ENCODE measurements around the gene DGKI. TPM values are rescaled to one million over a fixed set of nuclear protein-coding genes. Genes with fewer than 3 reads are reported as not detected.

DGKI gene
- total and polyA plus RNA-seq, 2 of the 13 experiments (the other 11 are each of a cell fraction or from before 2014, with no cell fraction given) = 0.09 to 0.17 TPM

DNA sequence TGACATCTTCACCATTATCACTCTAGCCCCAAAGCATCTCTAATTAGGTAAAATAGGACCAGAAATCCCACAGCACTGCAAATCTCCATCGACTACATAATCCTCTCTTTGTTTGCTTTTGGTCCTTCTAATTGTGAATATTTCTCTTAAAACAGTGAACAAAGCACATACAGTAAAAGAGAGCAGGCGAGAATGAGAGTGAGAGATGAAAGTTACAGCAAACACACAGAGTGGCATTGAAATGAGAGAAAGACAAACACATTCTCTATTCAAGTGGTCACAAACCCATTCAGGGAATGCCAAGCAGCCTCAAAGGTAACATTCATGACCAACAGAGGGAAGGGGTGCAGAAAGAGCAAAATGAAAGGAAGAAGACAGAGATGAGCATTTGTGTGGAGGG, 393.4 kb downstream of the DGKI start:
- no TSS peak for BruUV-seq (replicated peaks)
- no peaks in the 10 kb centered on the region for H3K27me3 ChIP-seq (ENCODE audit: control insufficient read depth in 1 of 2, insufficient read depth in 2 of 2, low read length in 2 of 2)
- no peaks in the 10 kb centered on the region for H3K4me1 ChIP-seq (ENCODE audit: insufficient read depth, low read length)
- H3K79me2 ChIP-seq (ENCODE audit: insufficient read depth, low read length) = no peaks in the 10 kb centered on the region
- no peak overlapping the region for H2AFZ ChIP-seq (ENCODE audit: low read length)
- no peak for DNase-seq (ENCODE audit: low spot score)
- no peak overlapping the region for H3K4me3 ChIP-seq (replicated peaks in 1 of 3; ENCODE audit: insufficient read depth in 1 of 3, low read depth in 2 of 3, low read length in 3 of 3)
- H3K36me3 ChIP-seq (replicated peaks in 1 of 2; ENCODE audit: control insufficient read depth in 1 of 2, insufficient read depth in 2 of 2, low read length in 2 of 2) = no peaks in the 10 kb centered on the region
- no peak overlapping the region for H3K9ac ChIP-seq (ENCODE audit: insufficient read depth, low read depth, low read length)
- FAIRE-seq = no peak
- in situ Hi-C loops (cut with HindIII; ENCODE audit: extremely low pct_ligation_motif_present, low pct_unique_long_range_greater_than_20kb) (loop anchor here (10.0 kb wide), 1 partner anchor 289 kb away; no protein-coding TSS in a partner anchor), intact Hi-C loops (cut with micrococcal nuclease; ENCODE audit: unreplicated experiment) (loop anchor here (10.0 kb wide), 1 partner anchor 1059 kb away; no protein-coding TSS in a partner anchor)
- no peak for ATAC-seq
- H3K27ac ChIP-seq (ENCODE audit: extremely low read length, insufficient read depth, low read length) = no peak overlapping the region
- 0% methylated on average over 2 of the region's 2 CpGs for WGBS (ENCODE audit: low lambda C conversion rate)
- no peaks in the 10 kb centered on the region for H4K20me1 ChIP-seq (ENCODE audit: insufficient read depth, low read length)
- CTCF ChIA-PET (ENCODE audit: low intra/inter-chr PET ratio, low total read pairs) = interaction anchor here (1.3 kb wide), 1 partner anchor 284 kb away, joined by 6 read pairs; no protein-coding TSS in a partner anchor
- no peaks in the 10 kb centered on the region for H3K9me3 ChIP-seq (ENCODE audit: low read length)
- no peak for TF ChIP-seq ZNF75D (CRISPR knock-in tag; IDR thresholded peaks at IDR 0.05; ENCODE audit: borderline replicate concordance)
- TF ChIP-seq HNRNPH1 (optimal IDR thresholded peaks at IDR 0.05; ENCODE audit: low read depth, low read length) = no peak
- no peak for TF ChIP-seq ZNF724P (CRISPR knock-in tag; IDR thresholded peaks at IDR 0.05; ENCODE audit: borderline replicate concordance)
- TF ChIP-seq FOXP1 (IDR thresholded peaks at IDR 0.05) = no peak
- TF ChIP-seq FOXP1 (CRISPR knock-in tag; IDR thresholded peaks at IDR 0.05) = no peak
- TF ChIP-seq, protein P1, sequence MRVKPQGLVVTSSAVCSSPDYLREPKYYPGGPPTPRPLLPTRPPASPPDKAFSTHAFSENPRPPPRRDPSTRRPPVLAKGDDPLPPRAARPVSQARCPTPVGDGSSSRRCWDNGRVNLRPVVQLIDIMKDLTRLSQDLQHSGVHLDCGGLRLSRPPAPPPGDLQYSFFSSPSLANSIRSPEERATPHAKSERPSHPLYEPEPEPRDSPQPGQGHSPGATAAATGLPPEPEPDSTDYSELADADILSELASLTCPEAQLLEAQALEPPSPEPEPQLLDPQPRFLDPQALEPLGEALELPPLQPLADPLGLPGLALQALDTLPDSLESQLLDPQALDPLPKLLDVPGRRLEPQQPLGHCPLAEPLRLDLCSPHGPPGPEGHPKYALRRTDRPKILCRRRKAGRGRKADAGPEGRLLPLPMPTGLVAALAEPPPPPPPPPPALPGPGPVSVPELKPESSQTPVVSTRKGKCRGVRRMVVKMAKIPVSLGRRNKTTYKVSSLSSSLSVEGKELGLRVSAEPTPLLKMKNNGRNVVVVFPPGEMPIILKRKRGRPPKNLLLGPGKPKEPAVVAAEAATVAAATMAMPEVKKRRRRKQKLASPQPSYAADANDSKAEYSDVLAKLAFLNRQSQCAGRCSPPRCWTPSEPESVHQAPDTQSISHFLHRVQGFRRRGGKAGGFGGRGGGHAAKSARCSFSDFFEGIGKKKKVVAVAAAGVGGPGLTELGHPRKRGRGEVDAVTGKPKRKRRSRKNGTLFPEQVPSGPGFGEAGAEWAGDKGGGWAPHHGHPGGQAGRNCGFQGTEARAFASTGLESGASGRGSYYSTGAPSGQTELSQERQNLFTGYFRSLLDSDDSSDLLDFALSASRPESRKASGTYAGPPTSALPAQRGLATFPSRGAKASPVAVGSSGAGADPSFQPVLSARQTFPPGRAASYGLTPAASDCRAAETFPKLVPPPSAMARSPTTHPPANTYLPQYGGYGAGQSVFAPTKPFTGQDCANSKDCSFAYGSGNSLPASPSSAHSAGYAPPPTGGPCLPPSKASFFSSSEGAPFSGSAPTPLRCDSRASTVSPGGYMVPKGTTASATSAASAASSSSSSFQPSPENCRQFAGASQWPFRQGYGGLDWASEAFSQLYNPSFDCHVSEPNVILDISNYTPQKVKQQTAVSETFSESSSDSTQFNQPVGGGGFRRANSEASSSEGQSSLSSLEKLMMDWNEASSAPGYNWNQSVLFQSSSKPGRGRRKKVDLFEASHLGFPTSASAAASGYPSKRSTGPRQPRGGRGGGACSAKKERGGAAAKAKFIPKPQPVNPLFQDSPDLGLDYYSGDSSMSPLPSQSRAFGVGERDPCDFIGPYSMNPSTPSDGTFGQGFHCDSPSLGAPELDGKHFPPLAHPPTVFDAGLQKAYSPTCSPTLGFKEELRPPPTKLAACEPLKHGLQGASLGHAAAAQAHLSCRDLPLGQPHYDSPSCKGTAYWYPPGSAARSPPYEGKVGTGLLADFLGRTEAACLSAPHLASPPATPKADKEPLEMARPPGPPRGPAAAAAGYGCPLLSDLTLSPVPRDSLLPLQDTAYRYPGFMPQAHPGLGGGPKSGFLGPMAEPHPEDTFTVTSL (CRISPR knock-in tag; IDR thresholded peaks at IDR 0.05; ENCODE audit: borderline replicate concordance) = no peak
- no peak for TF ChIP-seq SMARCC2 (IDR thresholded peaks at IDR 0.05)
- TF ChIP-seq TRIM24 (CRISPR knock-in tag; IDR thresholded peaks at IDR 0.05) = no peak
- no peak for TF ChIP-seq MTA3 (CRISPR knock-in tag; IDR thresholded peaks at IDR 0.05)
- TF ChIP-seq, protein P2, sequence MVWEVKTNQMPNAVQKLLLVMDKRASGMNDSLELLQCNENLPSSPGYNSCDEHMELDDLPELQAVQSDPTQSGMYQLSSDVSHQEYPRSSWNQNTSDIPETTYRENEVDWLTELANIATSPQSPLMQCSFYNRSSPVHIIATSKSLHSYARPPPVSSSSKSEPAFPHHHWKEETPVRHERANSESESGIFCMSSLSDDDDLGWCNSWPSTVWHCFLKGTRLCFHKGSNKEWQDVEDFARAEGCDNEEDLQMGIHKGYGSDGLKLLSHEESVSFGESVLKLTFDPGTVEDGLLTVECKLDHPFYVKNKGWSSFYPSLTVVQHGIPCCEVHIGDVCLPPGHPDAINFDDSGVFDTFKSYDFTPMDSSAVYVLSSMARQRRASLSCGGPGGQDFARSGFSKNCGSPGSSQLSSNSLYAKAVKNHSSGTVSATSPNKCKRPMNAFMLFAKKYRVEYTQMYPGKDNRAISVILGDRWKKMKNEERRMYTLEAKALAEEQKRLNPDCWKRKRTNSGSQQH (CRISPR knock-in tag; IDR thresholded peaks at IDR 0.05; ENCODE audit: low read depth) = no peak
- no peak for TF ChIP-seq DMAP1 (CRISPR knock-in tag; IDR thresholded peaks at IDR 0.05)
- TF ChIP-seq, protein P3, sequence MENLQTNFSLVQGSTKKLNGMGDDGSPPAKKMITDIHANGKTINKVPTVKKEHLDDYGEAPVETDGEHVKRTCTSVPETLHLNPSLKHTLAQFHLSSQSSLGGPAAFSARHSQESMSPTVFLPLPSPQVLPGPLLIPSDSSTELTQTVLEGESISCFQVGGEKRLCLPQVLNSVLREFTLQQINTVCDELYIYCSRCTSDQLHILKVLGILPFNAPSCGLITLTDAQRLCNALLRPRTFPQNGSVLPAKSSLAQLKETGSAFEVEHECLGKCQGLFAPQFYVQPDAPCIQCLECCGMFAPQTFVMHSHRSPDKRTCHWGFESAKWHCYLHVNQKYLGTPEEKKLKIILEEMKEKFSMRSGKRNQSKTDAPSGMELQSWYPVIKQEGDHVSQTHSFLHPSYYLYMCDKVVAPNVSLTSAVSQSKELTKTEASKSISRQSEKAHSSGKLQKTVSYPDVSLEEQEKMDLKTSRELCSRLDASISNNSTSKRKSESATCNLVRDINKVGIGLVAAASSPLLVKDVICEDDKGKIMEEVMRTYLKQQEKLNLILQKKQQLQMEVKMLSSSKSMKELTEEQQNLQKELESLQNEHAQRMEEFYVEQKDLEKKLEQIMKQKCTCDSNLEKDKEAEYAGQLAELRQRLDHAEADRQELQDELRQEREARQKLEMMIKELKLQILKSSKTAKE (CRISPR knock-in tag; IDR thresholded peaks at IDR 0.05; ENCODE audit: borderline replicate concordance) = no peak
- POLR2A ChIA-PET = no interaction called here
- H3K4me2 ChIP-seq (ENCODE audit: low read depth, low read length) = no peak overlapping the region
